A549 (cell line): ENCODE data around the gene FAM89B. TPM values are rescaled to one million over a fixed set of nuclear protein-coding genes. Genes with fewer than 3 reads are reported as not detected.

Experiments
- ATAC-seq, 2 experiments: fragments of 200-7000 bp in 1 of 2; fragments of >200 bp in 1 of 2; cut with Nextera tagmentation in 1 of 2; cut with Tn5 transposase in 1 of 2; 3 replicates each; pipeline versions ENCODE4 v1.8.0 to v1.9.1; 2018 to 2020; ENCODE audit warnings: mild to moderate bottlenecking in 1 of 2, moderate library complexity in 1 of 2
- CTCF ChIA-PET: fragments of 300-600 bp; sonication (Branson Sonifier 250); formaldehyde crosslinking; extraction: SDS; loops from one replicate; lab custom pipeline; 2021; ENCODE audit warnings: antibody characterized with exemption, inconsistent platforms; lab: Yijun Ruan, JAX
- POLR2A ChIA-PET: fragments of 350-600 bp; formaldehyde crosslinking; extraction: SDS; loops from one replicate; lab custom pipeline; 2021; ENCODE audit warnings: antibody characterized with exemption, inconsistent platforms; lab: Yijun Ruan, JAX
- DNase-seq, 2 experiments: peaks; one replicate each; pipeline versions ENCODE4 v3.0.0 to v3.0.0-alpha.2; 2011 to 2016; ENCODE audit warnings: low read depth in 1 of 2, low spot score in 1 of 2
- FAIRE-seq: peaks from 2 replicates; lab custom pipeline; 2011; peaks lifted over from hg19 to GRCh38; lab: Jason Lieb, UNC
- H3K27ac ChIP-seq, 2 experiments: fragments of >200 bp; sonication (Bioruptor Twin); formaldehyde crosslinking; 3 replicates each; pipeline ENCODE4 v1.5.1; 2016 to 2017
- H3K4me1 ChIP-seq: fragments of >200 bp; sonication (Bioruptor Twin); formaldehyde crosslinking; 3 replicates; pipeline ENCODE4 v1.6.1; 2016
- H3K4me2 ChIP-seq: fragments of >200 bp; sonication (Bioruptor Twin); formaldehyde crosslinking; 3 replicates; pipeline ENCODE4 v1.6.1; 2016
- H3K4me3 ChIP-seq: fragments of >200 bp; sonication (Bioruptor Twin); formaldehyde crosslinking; 3 replicates; pipeline ENCODE4 v1.5.1; 2016
- H3K9me3 ChIP-seq: fragments of >200 bp; sonication (Bioruptor Twin); formaldehyde crosslinking; 3 replicates; pipeline ENCODE4 v1.6.1; 2016
- ATOH8 ChIP-seq: fragments of 250-450 bp; sonication (Bioruptor Pico); IDR thresholded peaks from 2 replicates; pipeline ENCODE4 v1.5.0; 2020; ENCODE audit warnings: low read depth, mild to moderate bottlenecking, moderate library complexity
- CBX8 ChIP-seq: fragments of 200-600 bp; sonication (generic); IDR thresholded peaks from 2 replicates; pipeline ENCODE4 v1.6.1; 2016
- CHD2 ChIP-seq: fragments of 150-350 bp; IDR thresholded peaks from 2 replicates; pipeline ENCODE4 v1.6.1; 2014; ENCODE audit warnings: low read length; ENCODE audit not compliant: partially characterized antibody
- CHD4 ChIP-seq: fragments of 200-600 bp; sonication (generic); IDR thresholded peaks from 2 replicates; pipeline ENCODE4 v1.6.1; 2016; ENCODE audit warnings: antibody characterized with exemption, mild to moderate bottlenecking, borderline replicate concordance
- EHF ChIP-seq: fragments of 250-450 bp; sonication (Bioruptor Pico); IDR thresholded peaks from 2 replicates; pipeline ENCODE4 v1.5.0; 2020; ENCODE audit warnings: mild to moderate bottlenecking
- EHMT2 ChIP-seq: fragments of 200-600 bp; sonication (generic); IDR thresholded peaks from 2 replicates; pipeline ENCODE4 v1.6.1; 2016; ENCODE audit warnings: antibody characterized with exemption, low read depth, mild to moderate bottlenecking, moderate library complexity
- FOSB ChIP-seq: fragments of 250-450 bp; sonication (Bioruptor Pico); IDR thresholded peaks from 2 replicates; pipeline ENCODE4 v1.5.0; 2020; ENCODE audit warnings: mild to moderate bottlenecking, moderate library complexity
- FOSL2 ChIP-seq, 2 experiments: fragments of 450-650 bp in 1 of 2; fragments of >200 bp in 1 of 2; sonication (Bioruptor Twin) in 1 of 2; formaldehyde crosslinking; IDR thresholded peaks; 2 replicates each; pipeline versions ENCODE4 v1.5.0 to v1.6.1; 2016 to 2020; ENCODE audit warnings: mild to moderate bottlenecking in 1 of 2, moderate library complexity in 1 of 2
- GATA3 ChIP-seq: IDR thresholded peaks from 2 replicates; pipeline ENCODE4 v1.6.1; 2012; ENCODE audit warnings: borderline replicate concordance
- HDAC2 ChIP-seq: fragments of 200-600 bp; sonication (generic); IDR thresholded peaks from 2 replicates; pipeline ENCODE4 v1.6.1; 2016
- HOXB13 ChIP-seq: fragments of 250-450 bp; sonication (Bioruptor Pico); IDR thresholded peaks from 2 replicates; pipeline ENCODE4 v1.5.0; 2020; ENCODE audit warnings: low read depth, mild to moderate bottlenecking, moderate library complexity
- JUN ChIP-seq, 2 experiments: fragments of >200 bp; sonication (Bioruptor Twin); formaldehyde crosslinking; IDR thresholded peaks; 2 replicates in 1 of 2; 3 replicates in 1 of 2; pipeline ENCODE4 v1.6.1; 2016 to 2017
- JUNB ChIP-seq: fragments of >200 bp; sonication (Bioruptor Twin); formaldehyde crosslinking; IDR thresholded peaks from 2 replicates; pipeline ENCODE4 v1.6.1; 2016
- KDM1A ChIP-seq: fragments of 200-600 bp; sonication (generic); IDR thresholded peaks from 2 replicates; pipeline ENCODE4 v1.6.1; 2016; ENCODE audit warnings: low read depth, mild to moderate bottlenecking
- KDM5A ChIP-seq: fragments of 200-600 bp; sonication (generic); IDR thresholded peaks from 2 replicates; pipeline ENCODE4 v1.6.1; 2016; ENCODE audit warnings: antibody characterized with exemption, mild to moderate bottlenecking
- MAZ ChIP-seq: fragments of 150-350 bp; IDR thresholded peaks from 2 replicates; pipeline ENCODE4 v1.6.1; 2014; ENCODE audit warnings: antibody characterized with exemption, low read depth, low read length, borderline replicate concordance
- NFE2L2 ChIP-seq: fragments of 150-350 bp; conservative IDR thresholded peaks from 2 replicates; pipeline ENCODE4 v1.6.1; 2014; ENCODE audit warnings: low read length
- NPAS2 ChIP-seq: fragments of 250-450 bp; sonication (Bioruptor Pico); IDR thresholded peaks from 2 replicates; pipeline ENCODE4 v1.8.0; 2022; ENCODE audit warnings: mild to moderate bottlenecking, moderate library complexity, borderline replicate concordance
- NR3C1 ChIP-seq: fragments of >200 bp; sonication (Bioruptor Twin); formaldehyde crosslinking; IDR thresholded peaks from 3 replicates; pipeline ENCODE4 v1.6.1; 2017
- POLR2A ChIP-seq: IDR thresholded peaks from 2 replicates; pipeline ENCODE4 v1.6.1; 2012; ENCODE audit warnings: mild to moderate bottlenecking, low read length
- POLR2AphosphoS2 ChIP-seq: conservative IDR thresholded peaks from 2 replicates; pipeline ENCODE4 v1.6.1; 2012; ENCODE audit warnings: low read length, improper control_type of control experiment, inconsistent platforms
- RARB ChIP-seq: fragments of 250-450 bp; sonication (Bioruptor Pico); IDR thresholded peaks from 2 replicates; pipeline ENCODE4 v1.8.0; 2021; ENCODE audit warnings: mild to moderate bottlenecking, moderate library complexity
- RNF2 ChIP-seq: fragments of 200-600 bp; sonication (generic); IDR thresholded peaks from 2 replicates; pipeline ENCODE4 v1.6.1; 2016; ENCODE audit warnings: low read depth, mild to moderate bottlenecking, antibody characterized with exemption, moderate library complexity, borderline replicate concordance
- SREBF2 ChIP-seq: fragments of 450-650 bp; IDR thresholded peaks from 2 replicates; pipeline ENCODE4 v1.6.1; 2014; ENCODE audit warnings: mild to moderate bottlenecking, moderate library complexity
- ZFP36 ChIP-seq: fragments of 450-650 bp; IDR thresholded peaks from 2 replicates; pipeline ENCODE4 v1.6.1; 2014; ENCODE audit warnings: borderline replicate concordance; ENCODE audit not compliant: partially characterized antibody
- WGBS: methylation state at CpG from one replicate; pipeline ENCODE4 v1.1.6; 2017; ENCODE audit errors: missing lambda C conversion rate; 5-methylcytosine and 5-hydroxymethylcytosine counted together
- polyA plus RNA-seq, 4 experiments: library from polyadenylated mRNA; depleted of rRNA in 3 of 4; stranded (reverse); fragments of >200 nt; fragmentation: RNase III in 1 of 4; extraction: RNeasy Plus Mini Kit Qiagen cat#74134 plus additional on column Dnase treatment in 1 of 4; gene quantifications; 2 replicates in 3 of 4; 3 replicates in 1 of 4; pipeline ENCODE4 v1.2.3, GENCODE V29; 2011 to 2017
- TF ChIP-seq, protein P1 (sequence below): fragments of >200 bp; sonication (Bioruptor Twin); formaldehyde crosslinking; IDR thresholded peaks from 3 replicates; pipeline ENCODE4 v1.5.1; 2016
- TF ChIP-seq, protein P2 (sequence below): fragments of 250-450 bp; sonication (Bioruptor Pico); IDR thresholded peaks from 2 replicates; pipeline ENCODE4 v1.5.0; 2021; ENCODE audit warnings: mild to moderate bottlenecking, moderate library complexity, borderline replicate concordance
- TF ChIP-seq, protein P3 (sequence below): IDR thresholded peaks from 2 replicates; pipeline ENCODE4 v1.6.1; 2012
- TF ChIP-seq, protein P4 (sequence below): IDR thresholded peaks from 2 replicates; pipeline ENCODE4 v1.6.1; 2012

The FAM89B gene
- polyA plus RNA-seq, 2 of the 4 experiments (the other 2 are of a cell fraction): 13.5 to 23.9 TPM

DNA sequence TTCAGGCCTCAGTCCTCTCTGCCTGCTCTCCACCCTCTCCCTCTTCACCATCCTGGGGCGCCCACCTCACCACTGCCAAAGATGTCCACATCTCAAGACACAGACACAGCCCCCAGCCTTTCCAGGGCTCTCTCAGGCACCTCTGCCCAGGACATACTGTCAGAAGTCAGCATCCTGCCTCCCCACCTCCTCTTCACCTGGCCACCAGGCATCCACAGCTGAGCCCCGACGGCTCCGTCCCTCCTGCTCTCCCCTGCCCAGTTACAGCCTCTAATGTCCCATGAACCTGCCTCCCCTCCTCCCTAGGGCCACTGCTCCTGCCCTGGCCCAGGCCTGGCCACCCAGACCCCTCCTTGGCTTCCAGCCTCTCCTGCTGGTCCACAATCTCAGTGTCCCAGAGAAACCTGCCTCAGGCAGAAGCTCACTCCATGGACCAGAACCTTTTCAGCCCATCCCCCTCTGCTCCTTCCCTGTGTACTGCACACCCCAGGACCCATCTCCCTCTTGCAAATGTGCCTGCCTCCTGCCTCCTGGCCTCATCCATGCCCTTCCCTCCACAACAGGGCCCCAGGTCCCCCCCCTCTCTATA is 17.4 kb upstream of the FAM89B start (continued):
- TF ChIP-seq CBX8: no peak

DNA sequence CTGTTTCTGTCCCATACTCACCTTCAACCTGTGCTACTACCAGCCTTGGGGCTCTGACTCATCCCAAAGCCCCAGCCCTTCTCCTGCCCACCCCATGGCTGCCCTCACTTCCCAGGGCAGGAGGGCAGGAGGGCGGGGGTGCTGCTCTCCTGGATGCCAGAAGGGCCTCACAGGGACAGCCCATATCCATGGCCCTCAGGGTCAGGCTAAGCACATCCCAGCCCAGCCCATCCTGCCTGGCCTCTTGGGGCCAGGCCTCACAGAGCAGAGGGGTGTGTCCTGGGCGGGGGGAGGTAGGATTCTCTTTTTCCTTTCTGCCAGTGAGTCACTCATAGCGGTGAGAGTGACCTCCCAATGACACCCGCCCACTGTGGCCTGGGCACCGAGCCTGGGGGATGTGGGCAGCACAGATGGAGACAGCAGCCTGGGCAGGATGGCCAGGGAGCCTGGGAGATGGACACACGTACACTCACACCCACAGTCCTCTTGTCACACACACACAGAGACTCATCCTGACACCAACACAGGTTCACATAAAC is 16.6 kb upstream of the FAM89B start:
- POLR2A ChIA-PET: interaction anchor here (1.0 kb wide), 1 partner anchor 15 kb away, joined by 3 read pairs; the partner anchor contains the start of gene ZNRD2
- H3K4me3 ChIP-seq: peak overlapping the region; percentile 62; the same call in 1 of the 3 replicates
- peak overlapping the region; percentile 94 to 99 for H3K27ac ChIP-seq
- H3K4me2 ChIP-seq: peak overlapping the region; percentile 98
- 0% methylated on average over 4 of the region's 6 CpGs for WGBS
- CTCF ChIA-PET: interaction anchor here (0.9 to 8.0 kb wide), 9 partner anchors 11 to 45 kb away, joined by 3 to 148 read pairs (median 7); partner anchors contain the start of genes FAM89B, SCYL1 and ZNRD2
- FAIRE-seq (no peak), DNase-seq (peak; percentile 67 to 84), ATAC-seq (peak; percentile 7 to 42; a peak in 5 of 6 replicates)
- TF ChIP-seq, protein P1, sequence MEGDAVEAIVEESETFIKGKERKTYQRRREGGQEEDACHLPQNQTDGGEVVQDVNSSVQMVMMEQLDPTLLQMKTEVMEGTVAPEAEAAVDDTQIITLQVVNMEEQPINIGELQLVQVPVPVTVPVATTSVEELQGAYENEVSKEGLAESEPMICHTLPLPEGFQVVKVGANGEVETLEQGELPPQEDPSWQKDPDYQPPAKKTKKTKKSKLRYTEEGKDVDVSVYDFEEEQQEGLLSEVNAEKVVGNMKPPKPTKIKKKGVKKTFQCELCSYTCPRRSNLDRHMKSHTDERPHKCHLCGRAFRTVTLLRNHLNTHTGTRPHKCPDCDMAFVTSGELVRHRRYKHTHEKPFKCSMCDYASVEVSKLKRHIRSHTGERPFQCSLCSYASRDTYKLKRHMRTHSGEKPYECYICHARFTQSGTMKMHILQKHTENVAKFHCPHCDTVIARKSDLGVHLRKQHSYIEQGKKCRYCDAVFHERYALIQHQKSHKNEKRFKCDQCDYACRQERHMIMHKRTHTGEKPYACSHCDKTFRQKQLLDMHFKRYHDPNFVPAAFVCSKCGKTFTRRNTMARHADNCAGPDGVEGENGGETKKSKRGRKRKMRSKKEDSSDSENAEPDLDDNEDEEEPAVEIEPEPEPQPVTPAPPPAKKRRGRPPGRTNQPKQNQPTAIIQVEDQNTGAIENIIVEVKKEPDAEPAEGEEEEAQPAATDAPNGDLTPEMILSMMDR: no peak
- TF ChIP-seq GATA3: peak; percentile 41; the same call in 1 of the 2 replicates
- TF ChIP-seq POLR2A: 0 out of 2 replicates have a peak, but pooled peaks have one; percentile 11
- no peak for TF ChIP-seq FOSB
- no peak for TF ChIP-seq KDM5A
- no peak for TF ChIP-seq NFE2L2
- TF ChIP-seq EHF (CRISPR knock-in tag): no peak
- TF ChIP-seq CBX8: no peak
- TF ChIP-seq, protein P2, sequence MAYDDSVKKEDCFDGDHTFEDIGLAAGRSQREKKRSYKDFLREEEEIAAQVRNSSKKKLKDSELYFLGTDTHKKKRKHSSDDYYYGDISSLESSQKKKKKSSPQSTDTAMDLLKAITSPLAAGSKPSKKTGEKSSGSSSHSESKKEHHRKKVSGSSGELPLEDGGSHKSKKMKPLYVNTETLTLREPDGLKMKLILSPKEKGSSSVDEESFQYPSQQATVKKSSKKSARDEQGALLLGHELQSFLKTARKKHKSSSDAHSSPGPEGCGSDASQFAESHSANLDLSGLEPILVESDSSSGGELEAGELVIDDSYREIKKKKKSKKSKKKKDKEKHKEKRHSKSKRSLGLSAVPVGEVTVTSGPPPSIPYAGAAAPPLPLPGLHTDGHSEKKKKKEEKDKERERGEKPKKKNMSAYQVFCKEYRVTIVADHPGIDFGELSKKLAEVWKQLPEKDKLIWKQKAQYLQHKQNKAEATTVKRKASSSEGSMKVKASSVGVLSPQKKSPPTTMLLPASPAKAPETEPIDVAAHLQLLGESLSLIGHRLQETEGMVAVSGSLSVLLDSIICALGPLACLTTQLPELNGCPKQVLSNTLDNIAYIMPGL (CRISPR knock-in tag): no peak
- no peak for TF ChIP-seq NPAS2 (CRISPR knock-in tag)
- no peak for TF ChIP-seq NR3C1
- TF ChIP-seq HOXB13: no peak
- no peak for TF ChIP-seq ZFP36
- TF ChIP-seq SREBF2: no peak
- peak in 1 of 2 experiments; percentile 49; a peak in 2 of 5 replicates for TF ChIP-seq JUN (IDR thresholded peaks at IDR 0.05)
- TF ChIP-seq HDAC2: no peak
- peak; percentile 42; the same call in 1 of the 2 replicates for TF ChIP-seq FOSL2 (IDR thresholded peaks at IDR 0.05)
- TF ChIP-seq FOSL2 (CRISPR knock-in tag; IDR thresholded peaks at IDR 0.05): peak; percentile 63
- TF ChIP-seq KDM1A: no peak
- TF ChIP-seq, protein P3, sequence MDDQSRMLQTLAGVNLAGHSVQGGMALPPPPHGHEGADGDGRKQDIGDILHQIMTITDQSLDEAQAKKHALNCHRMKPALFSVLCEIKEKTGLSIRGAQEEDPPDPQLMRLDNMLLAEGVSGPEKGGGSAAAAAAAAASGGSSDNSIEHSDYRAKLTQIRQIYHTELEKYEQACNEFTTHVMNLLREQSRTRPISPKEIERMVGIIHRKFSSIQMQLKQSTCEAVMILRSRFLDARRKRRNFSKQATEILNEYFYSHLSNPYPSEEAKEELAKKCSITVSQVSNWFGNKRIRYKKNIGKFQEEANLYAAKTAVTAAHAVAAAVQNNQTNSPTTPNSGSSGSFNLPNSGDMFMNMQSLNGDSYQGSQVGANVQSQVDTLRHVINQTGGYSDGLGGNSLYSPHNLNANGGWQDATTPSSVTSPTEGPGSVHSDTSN: peak; percentile 44; the same call in 1 of the 2 replicates
- TF ChIP-seq ATOH8 (CRISPR knock-in tag): no peak
- TF ChIP-seq POLR2AphosphoS2: no peak
- TF ChIP-seq CHD4: no peak
- TF ChIP-seq, protein P4, sequence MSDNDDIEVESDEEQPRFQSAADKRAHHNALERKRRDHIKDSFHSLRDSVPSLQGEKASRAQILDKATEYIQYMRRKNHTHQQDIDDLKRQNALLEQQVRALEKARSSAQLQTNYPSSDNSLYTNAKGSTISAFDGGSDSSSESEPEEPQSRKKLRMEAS: peak; percentile 64
- no peak for TF ChIP-seq MAZ
- TF ChIP-seq RNF2: no peak
- TF ChIP-seq RARB: no peak
- TF ChIP-seq JUNB: peak; percentile 47; the same call in 1 of the 2 replicates
- no peak for TF ChIP-seq EHMT2
- TF ChIP-seq CHD2: no peak
- H3K9me3 ChIP-seq: no peaks in the 10 kb centered on the region
- peaks cover 76% of the 10 kb centered on the region for H3K4me1 ChIP-seq
